Kidney (tissue), 14 donors: ENCODE data around the gene CTIF. TPM values are rescaled to one million over a fixed set of nuclear protein-coding genes. Genes with fewer than 3 reads are reported as not detected.

Experiments used
- DNase-seq, 5 donors: peaks; one replicate each; pipeline ENCODE4 v3.0.0-alpha.2; 2013 to 2020
- FAIRE-seq: peaks from 2 replicates; lab custom pipeline; 2012; peaks lifted over from hg19 to GRCh38; lab: Jason Lieb, UNC
- H3K27ac ChIP-seq, 2 donors: one replicate each; pipeline ENCODE4 v1.7.0; 2013; ENCODE audit warnings: low read depth in 2 of 2, low read length in 2 of 2, inconsistent platforms in 1 of 2
- H3K27me3 ChIP-seq: one replicate; pipeline ENCODE4 v1.7.1; 2013; ENCODE audit warnings: low read length, inconsistent platforms; ENCODE audit not compliant: control insufficient read depth, insufficient read depth
- H3K36me3 ChIP-seq, 3 donors: one replicate each; pipeline versions ENCODE4 v1.7.0 to v1.7.1; 2013; ENCODE audit warnings: low read length in 3 of 3, control low read depth in 1 of 3, inconsistent platforms in 1 of 3; ENCODE audit not compliant: insufficient read depth in 3 of 3, control insufficient read depth in 2 of 3
- H3K4me1 ChIP-seq, 3 donors: one replicate each; pipeline versions ENCODE4 v1.7.0 to v1.7.1; 2013; ENCODE audit warnings: low read length in 3 of 3, inconsistent platforms in 1 of 3, low read depth in 1 of 3; ENCODE audit not compliant: control insufficient read depth in 2 of 3, insufficient read depth in 2 of 3
- H3K4me3 ChIP-seq, 3 donors: one replicate each; pipeline versions ENCODE4 v1.7.0 to v1.8.1; 2013; ENCODE audit warnings: low read length in 3 of 3, control low read depth in 1 of 3, inconsistent platforms in 1 of 3
- H3K9ac ChIP-seq, 3 donors: one replicate each; pipeline versions ENCODE4 v1.7.0 to v1.7.1; 2013; ENCODE audit warnings: low read length in 3 of 3, control low read depth in 1 of 3, inconsistent platforms in 1 of 3
- H3K9me3 ChIP-seq, 3 donors: one replicate each; pipeline versions ENCODE4 v1.7.0 to v1.7.1; 2013; ENCODE audit warnings: low read length in 3 of 3, control low read depth in 1 of 3, inconsistent platforms in 1 of 3; ENCODE audit not compliant: control insufficient read depth in 2 of 3, insufficient read depth in 1 of 3
- intact Hi-C: fragments of 100-400 bp; cut with DNase I; formaldehyde crosslinking; loops from one replicate; pipeline ENCODE4 v1.11.1; 2022
- polyA plus RNA-seq: library from polyadenylated mRNA; stranded (reverse); fragments of 350-450 nt; fragmentation: Illumina TruSeq; extraction: RNeasy Lipid Tissue Mini Kit (QIAGEN cat#74804); gene quantifications from one replicate; pipeline ENCODE4 v1.2.3, GENCODE V29; 2014; ENCODE audit warnings: low read depth, low replicate concordance; ENCODE audit not compliant: insufficient read depth
- total RNA-seq: library from RNA; stranded (reverse); fragmentation: NEBNext Ultra II Directional; extraction: Animal tissue kit (Norgen Biotek cat#: 25700); gene quantifications from one replicate; pipeline ENCODE4 v1.2.1, GENCODE V29; 2021
- TF ChIP-seq, protein P1 (sequence below): IDR thresholded peaks from 3 replicates; pipeline ENCODE4 v1.5.1; 2012; ENCODE audit warnings: mild to moderate bottlenecking, moderate library complexity, borderline replicate concordance; ENCODE audit not compliant: insufficient read depth; ENCODE audit errors: extremely low read depth
- donor health status: control.
- donor health status: control.
- donor health status: control.
- donor health status: control.
- donor health status: control.
- donor health status: DM: yes; HTN: yes; CAD: no.
- donor health status: Normal renal cell carcinoma (clear cell type).

The CTIF gene
- total and polyA plus RNA-seq, 2 donors from 2014 or later: 37.3 to 41.9 TPM

DNA sequence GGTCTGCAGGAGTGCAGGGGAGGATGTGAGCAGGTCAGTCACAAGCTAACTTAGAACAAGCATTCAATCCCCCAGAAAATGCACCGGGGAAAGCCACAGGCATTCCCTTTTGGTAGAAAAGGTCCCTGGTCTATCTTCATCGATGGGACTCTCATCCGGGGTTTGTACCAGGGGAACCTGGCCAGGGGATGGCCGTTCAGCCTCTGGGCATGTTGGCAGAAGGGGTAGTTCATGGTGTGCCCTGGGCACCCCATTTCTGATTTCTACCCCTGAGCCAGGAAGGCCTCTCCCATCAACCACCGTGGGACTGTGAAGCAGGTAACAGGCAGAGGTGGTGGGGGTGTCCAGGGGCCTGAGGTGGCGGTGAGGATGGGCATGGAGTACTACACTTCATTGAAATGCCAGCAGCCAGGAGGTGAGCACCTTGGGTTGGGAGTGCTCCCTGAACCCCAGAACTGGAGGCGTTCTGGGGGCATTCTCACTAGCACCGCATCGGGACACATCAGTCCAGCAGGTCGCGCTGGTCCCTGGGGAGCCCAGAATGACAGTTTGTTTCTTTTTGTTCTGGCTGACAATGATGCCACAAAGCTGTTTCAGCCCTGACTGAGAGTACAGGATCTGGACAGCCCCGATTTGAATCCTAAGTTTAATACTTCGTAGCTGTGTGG lies 239.6 kb downstream of the CTIF start:
- H3K4me1 ChIP-seq: peaks cover 12 to 47% (median 39%) of the 10 kb centered on the region in 3 donors
- no peaks in the 10 kb centered on the region for H3K27me3 ChIP-seq
- DNase-seq (peak in 3 of 5 donors; percentile 35 to 55 (median 36)), FAIRE-seq (no peak)
- H3K36me3 ChIP-seq: no peaks in the 10 kb centered on the region
- H3K9ac ChIP-seq: no peak overlapping the region
- H3K27ac ChIP-seq: no peak overlapping the region
- H3K4me3 ChIP-seq: no peak overlapping the region
- no peaks in the 10 kb centered on the region for H3K9me3 ChIP-seq
- intact Hi-C loops: loop anchor here (10.0 kb wide), 1 partner anchor 136 kb away; no protein-coding TSS in a partner anchor
- TF ChIP-seq, protein P1, sequence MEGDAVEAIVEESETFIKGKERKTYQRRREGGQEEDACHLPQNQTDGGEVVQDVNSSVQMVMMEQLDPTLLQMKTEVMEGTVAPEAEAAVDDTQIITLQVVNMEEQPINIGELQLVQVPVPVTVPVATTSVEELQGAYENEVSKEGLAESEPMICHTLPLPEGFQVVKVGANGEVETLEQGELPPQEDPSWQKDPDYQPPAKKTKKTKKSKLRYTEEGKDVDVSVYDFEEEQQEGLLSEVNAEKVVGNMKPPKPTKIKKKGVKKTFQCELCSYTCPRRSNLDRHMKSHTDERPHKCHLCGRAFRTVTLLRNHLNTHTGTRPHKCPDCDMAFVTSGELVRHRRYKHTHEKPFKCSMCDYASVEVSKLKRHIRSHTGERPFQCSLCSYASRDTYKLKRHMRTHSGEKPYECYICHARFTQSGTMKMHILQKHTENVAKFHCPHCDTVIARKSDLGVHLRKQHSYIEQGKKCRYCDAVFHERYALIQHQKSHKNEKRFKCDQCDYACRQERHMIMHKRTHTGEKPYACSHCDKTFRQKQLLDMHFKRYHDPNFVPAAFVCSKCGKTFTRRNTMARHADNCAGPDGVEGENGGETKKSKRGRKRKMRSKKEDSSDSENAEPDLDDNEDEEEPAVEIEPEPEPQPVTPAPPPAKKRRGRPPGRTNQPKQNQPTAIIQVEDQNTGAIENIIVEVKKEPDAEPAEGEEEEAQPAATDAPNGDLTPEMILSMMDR: no peak

GRCh38 chr18:48779462-48779861 lies 240.6 kb downstream of the CTIF start:
- DNase-seq (peak in 1 of 5 donors; percentile 55), FAIRE-seq (no peak)
- Histone ChIP-seq H3K27ac (no peak overlapping the region), H3K27me3 (no peaks in the 10 kb centered on the region), H3K9me3 (no peaks in the 10 kb centered on the region), H3K36me3 (no peaks in the 10 kb centered on the region), H3K4me3 (no peak overlapping the region), H3K9ac (no peak overlapping the region), H3K4me1 (peaks cover 12 to 50% (median 39%) of the 10 kb centered on the region in 3 donors)
- TF ChIP-seq, protein P1: no peak
- intact Hi-C loops: loop anchor here (10.0 kb wide), 1 partner anchor 135 kb away; no protein-coding TSS in a partner anchor

- no peaks in the 10 kb centered on the region for H3K9me3 ChIP-seq
- H3K4me3 ChIP-seq: peak overlapping the region in 1 of 3 donors; percentile 31
- peaks cover 12 to 50% (median 39%) of the 10 kb centered on the region in 3 donors for H3K4me1 ChIP-seq
- FAIRE-seq: no peak
- H3K27ac ChIP-seq: peak overlapping the region; percentile 59 to 88
- DNase-seq: peak; percentile 65 to 92 (median 80)
- no peaks in the 10 kb centered on the region for H3K27me3 ChIP-seq
- no peaks in the 10 kb centered on the region for H3K36me3 ChIP-seq
- TF ChIP-seq, protein P1: no peak
- intact Hi-C loops: no loop called here
- H3K9ac ChIP-seq: peak overlapping the region in 1 of 3 donors; percentile 28
Observed at GRCh38 chr18:48780201-48780912, 241.5 kb downstream of the CTIF start.
